Measurements from ENCODE around the gene SH2D2A.

SH2D2A gene

GRCh38 chr1:156846643-156847042 lies 30.0 kb upstream of the SH2D2A start:
- Histone ChIP-seq H3K27me3 (replicated peaks; ENCODE audit: control insufficient read depth, insufficient read depth, low read length) (peaks cover 54% of the 10 kb centered on the region), H3K36me3 (ENCODE audit: control insufficient read depth, insufficient read depth, low read length, severe bottlenecking) (no peaks in the 10 kb centered on the region), H3K4me1 (ENCODE audit: control insufficient read depth, insufficient read depth, low read length) (no peaks in the 10 kb centered on the region), H3K4me3 (ENCODE audit: low read length) (no peak overlapping the region), H3K9ac (ENCODE audit: low read length) (no peak overlapping the region), H3K9me3 (ENCODE audit: control insufficient read depth, low read length) (no peaks in the 10 kb centered on the region)
- DNase-seq (ENCODE audit: low read depth), result no peak

DNA sequence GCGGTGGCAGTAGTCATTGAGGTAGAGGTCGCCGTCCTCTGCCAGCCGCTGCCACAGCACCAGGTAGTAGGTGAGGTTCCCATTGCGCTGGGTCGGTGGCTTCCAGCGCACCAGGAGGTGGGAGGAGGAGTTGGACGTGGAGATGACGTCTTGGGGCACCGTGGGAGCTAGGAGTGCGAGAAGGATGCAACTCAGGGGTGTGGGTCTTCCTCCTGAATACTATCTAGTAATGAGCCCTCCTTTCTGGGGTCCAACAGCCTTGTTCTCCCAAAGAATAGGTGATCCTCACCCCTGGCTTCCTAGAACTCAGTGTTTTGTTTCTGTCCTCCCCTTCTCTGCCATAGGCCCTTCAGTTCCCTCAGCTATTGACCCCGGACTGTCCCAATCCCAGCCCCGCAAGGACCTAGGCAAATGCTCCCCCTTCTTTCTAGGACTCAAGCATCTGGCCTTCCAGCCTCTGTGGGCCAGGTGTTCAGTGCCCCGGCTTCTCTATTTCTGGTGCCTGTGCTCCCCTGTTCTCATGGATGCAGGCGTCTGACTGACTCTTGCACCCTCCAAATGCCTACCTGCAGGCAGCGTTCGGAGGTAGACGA lies 29.4 kb upstream of the SH2D2A start:
- Histone ChIP-seq H3K9me3 (ENCODE audit: control insufficient read depth, low read length) (no peaks in the 10 kb centered on the region), H3K4me3 (ENCODE audit: low read length) (no peak overlapping the region), H3K27me3 (replicated peaks; ENCODE audit: control insufficient read depth, insufficient read depth, low read length) (peaks cover 59% of the 10 kb centered on the region), H3K36me3 (ENCODE audit: control insufficient read depth, insufficient read depth, low read length, severe bottlenecking) (no peaks in the 10 kb centered on the region), H3K4me1 (ENCODE audit: control insufficient read depth, insufficient read depth, low read length) (no peaks in the 10 kb centered on the region), H3K9ac (ENCODE audit: low read length) (no peak overlapping the region)
- DNase-seq (ENCODE audit: low read depth), result no peak

DNA sequence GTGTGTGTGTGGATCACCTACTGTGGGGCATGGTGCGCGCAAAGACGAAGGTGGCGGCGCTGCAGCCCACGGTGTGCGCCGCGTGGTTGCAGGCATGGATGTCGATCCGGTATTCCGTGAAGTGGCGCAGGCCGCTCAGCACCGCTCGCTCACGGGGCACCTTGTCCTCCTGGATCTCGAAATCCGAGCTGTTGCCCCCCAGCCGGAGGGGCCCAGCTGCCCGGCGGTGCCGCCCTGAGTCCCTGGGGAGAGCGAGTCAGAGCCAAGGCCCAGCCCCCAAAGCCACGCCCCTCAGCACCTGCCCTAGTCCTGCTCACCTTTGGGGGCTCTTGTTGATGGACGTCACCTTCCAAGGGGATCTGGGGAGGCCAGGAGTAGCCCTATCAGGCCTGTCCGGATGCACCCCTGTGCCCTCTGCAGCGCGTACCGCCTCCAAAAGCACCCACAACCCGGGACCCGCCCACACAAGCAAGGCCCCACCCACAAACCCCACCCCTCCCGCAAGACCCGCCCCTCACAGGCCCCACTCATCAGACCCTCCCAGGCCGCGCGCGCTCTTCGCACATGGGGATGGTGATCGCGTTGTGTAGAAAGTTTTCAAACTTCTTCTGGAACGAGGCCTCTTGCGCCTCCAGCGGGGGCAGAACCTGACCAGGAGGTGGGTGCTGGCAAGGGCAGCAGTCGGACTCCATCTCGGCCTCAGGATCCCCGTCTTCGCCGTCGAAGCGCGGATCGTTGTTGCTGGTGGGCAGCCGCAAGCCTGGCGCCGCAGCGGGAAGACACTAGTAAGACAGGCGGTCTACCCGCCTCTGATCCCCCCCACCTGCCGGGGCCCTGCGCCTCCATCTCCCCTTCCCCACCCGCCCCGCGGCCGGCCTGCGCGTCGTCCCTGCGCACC lies 28.7 kb upstream of the SH2D2A start:
- Histone ChIP-seq H3K9me3 (ENCODE audit: control insufficient read depth, low read length) (no peaks in the 10 kb centered on the region), H3K36me3 (ENCODE audit: control insufficient read depth, insufficient read depth, low read length, severe bottlenecking) (no peaks in the 10 kb centered on the region), H3K9ac (ENCODE audit: low read length) (no peak overlapping the region), H3K4me1 (ENCODE audit: control insufficient read depth, insufficient read depth, low read length) (no peaks in the 10 kb centered on the region), H3K27me3 (replicated peaks; ENCODE audit: control insufficient read depth, insufficient read depth, low read length) (peaks cover 61% of the 10 kb centered on the region), H3K4me3 (ENCODE audit: low read length) (no peak overlapping the region)
- DNase-seq (ENCODE audit: low read depth), result no peak

DNA sequence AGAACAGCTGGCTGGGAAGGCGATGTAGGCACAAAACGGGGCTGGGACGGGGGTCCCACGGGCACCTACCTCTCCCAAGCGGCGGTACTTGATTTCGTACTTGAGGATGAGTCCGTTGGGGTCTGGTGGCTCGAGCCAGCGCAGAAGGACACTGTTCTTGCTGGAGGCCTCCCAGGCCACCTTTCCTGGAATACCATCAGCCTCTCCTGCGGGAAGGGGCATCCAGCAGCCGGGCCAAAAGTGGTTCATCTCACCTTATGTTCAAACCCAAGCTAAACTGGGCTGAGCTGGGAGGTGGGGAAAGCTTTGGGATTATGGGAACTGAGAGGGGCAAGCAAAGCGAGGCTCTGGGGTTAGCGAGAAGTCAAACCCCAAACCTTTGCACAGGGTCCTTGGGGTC lies 28.0 kb upstream of the SH2D2A start:
- Histone ChIP-seq H3K9me3 (ENCODE audit: control insufficient read depth, low read length) (no peaks in the 10 kb centered on the region), H3K9ac (ENCODE audit: low read length) (no peak overlapping the region), H3K4me3 (ENCODE audit: low read length) (no peak overlapping the region), H3K36me3 (ENCODE audit: control insufficient read depth, insufficient read depth, low read length, severe bottlenecking) (no peaks in the 10 kb centered on the region), H3K4me1 (ENCODE audit: control insufficient read depth, insufficient read depth, low read length) (no peaks in the 10 kb centered on the region), H3K27me3 (replicated peaks; ENCODE audit: control insufficient read depth, insufficient read depth, low read length) (peaks cover 63% of the 10 kb centered on the region)
- no peak for DNase-seq (ENCODE audit: low read depth)

GRCh38 chr1:156844102-156844501 lies 27.5 kb upstream of the SH2D2A start:
- peaks cover 69% of the 10 kb centered on the region for H3K27me3 ChIP-seq (replicated peaks; ENCODE audit: control insufficient read depth, insufficient read depth, low read length)
- no peaks in the 10 kb centered on the region for H3K4me1 ChIP-seq (ENCODE audit: control insufficient read depth, insufficient read depth, low read length)
- no peak overlapping the region for H3K4me3 ChIP-seq (ENCODE audit: low read length)
- no peaks in the 10 kb centered on the region for H3K9me3 ChIP-seq (ENCODE audit: control insufficient read depth, low read length)
- no peaks in the 10 kb centered on the region for H3K36me3 ChIP-seq (ENCODE audit: control insufficient read depth, insufficient read depth, low read length, severe bottlenecking)
- H3K9ac ChIP-seq (ENCODE audit: low read length), result no peak overlapping the region
- no peak for DNase-seq (ENCODE audit: low read depth)

- no peak overlapping the region for H3K9ac ChIP-seq (ENCODE audit: low read length)
These were observed 26.1 kb upstream of the SH2D2A start for GRCh38 chr1:156842618-156843300.

DNA sequence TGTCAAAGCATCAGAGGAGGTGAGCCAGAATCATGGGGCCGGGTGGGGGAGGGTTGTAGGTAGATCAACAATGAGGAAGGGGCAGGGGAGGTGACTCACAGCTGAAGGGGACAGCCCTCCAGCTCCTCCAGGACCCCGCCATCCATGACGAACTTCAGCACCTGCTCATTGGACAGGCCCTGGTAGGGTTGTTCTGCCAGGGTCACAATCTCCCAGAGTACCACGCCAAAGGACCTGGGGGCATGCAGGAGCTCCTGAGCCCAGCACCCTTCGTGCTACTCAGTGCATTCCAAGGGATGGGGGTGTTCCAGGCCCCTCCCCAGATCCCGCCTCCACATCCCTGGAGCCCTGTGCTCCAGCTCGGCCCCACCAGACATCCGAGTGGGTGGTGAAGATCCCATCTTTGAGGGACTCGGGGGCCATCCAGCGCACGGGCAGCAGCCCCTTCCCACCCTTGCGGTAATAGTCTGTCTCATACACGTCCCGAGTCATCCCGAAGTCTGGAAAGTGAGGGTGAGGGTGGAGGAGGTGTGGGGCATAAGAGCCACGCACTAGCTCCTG lies 24.7 kb upstream of the SH2D2A start:
- H3K9ac ChIP-seq (ENCODE audit: low read length), result no peak overlapping the region
- no peaks in the 10 kb centered on the region for H3K4me1 ChIP-seq (ENCODE audit: control insufficient read depth, insufficient read depth, low read length)
- no peaks in the 10 kb centered on the region for H3K9me3 ChIP-seq (ENCODE audit: control insufficient read depth, low read length)
- no peaks in the 10 kb centered on the region for H3K36me3 ChIP-seq (ENCODE audit: control insufficient read depth, insufficient read depth, low read length, severe bottlenecking)
- H3K4me3 ChIP-seq (ENCODE audit: low read length), result no peak overlapping the region
- no peak for DNase-seq (ENCODE audit: low read depth)
- peaks cover 52% of the 10 kb centered on the region for H3K27me3 ChIP-seq (replicated peaks; ENCODE audit: control insufficient read depth, insufficient read depth, low read length)

More at GRCh38 chr1:156842618-156843300, 26.1 kb upstream of the SH2D2A start:
- Histone ChIP-seq H3K9me3 (ENCODE audit: control insufficient read depth, low read length) (no peaks in the 10 kb centered on the region), H3K4me1 (ENCODE audit: control insufficient read depth, insufficient read depth, low read length) (no peaks in the 10 kb centered on the region), H3K36me3 (ENCODE audit: control insufficient read depth, insufficient read depth, low read length, severe bottlenecking) (no peaks in the 10 kb centered on the region), H3K27me3 (replicated peaks; ENCODE audit: control insufficient read depth, insufficient read depth, low read length) (peaks cover 60% of the 10 kb centered on the region), H3K4me3 (ENCODE audit: low read length) (no peak overlapping the region)
- no peak for DNase-seq (ENCODE audit: low read depth)

DNA sequence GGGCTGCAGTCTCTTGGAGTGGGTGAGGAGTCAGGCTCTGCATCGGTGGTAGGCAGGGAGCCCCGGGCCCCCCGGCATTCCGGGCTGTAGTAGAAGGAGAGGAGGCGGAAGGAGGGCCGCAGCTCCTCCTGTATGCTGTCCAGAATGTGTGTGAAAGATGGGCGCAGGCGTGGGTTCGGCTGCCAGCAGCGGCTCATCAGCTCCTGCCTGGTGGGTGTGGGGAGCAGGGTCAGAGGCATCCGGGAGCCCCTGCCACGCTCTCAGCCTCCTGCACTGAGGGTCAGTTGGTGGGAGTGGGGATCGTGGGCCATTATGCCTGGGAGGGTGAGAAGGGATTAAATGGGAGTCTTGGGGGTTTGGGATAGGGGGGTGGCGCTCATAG lies 24.2 kb upstream of the SH2D2A start:
- no peak overlapping the region for H3K9ac ChIP-seq (ENCODE audit: low read length)
- no peaks in the 10 kb centered on the region for H3K36me3 ChIP-seq (ENCODE audit: control insufficient read depth, insufficient read depth, low read length, severe bottlenecking)
- no peaks in the 10 kb centered on the region for H3K4me1 ChIP-seq (ENCODE audit: control insufficient read depth, insufficient read depth, low read length)
- no peak overlapping the region for H3K4me3 ChIP-seq (ENCODE audit: low read length)
- DNase-seq (ENCODE audit: low read depth), result no peak
- peaks cover 49% of the 10 kb centered on the region for H3K27me3 ChIP-seq (replicated peaks; ENCODE audit: control insufficient read depth, insufficient read depth, low read length)
- H3K9me3 ChIP-seq (ENCODE audit: control insufficient read depth, low read length), result no peaks in the 10 kb centered on the region

DNA sequence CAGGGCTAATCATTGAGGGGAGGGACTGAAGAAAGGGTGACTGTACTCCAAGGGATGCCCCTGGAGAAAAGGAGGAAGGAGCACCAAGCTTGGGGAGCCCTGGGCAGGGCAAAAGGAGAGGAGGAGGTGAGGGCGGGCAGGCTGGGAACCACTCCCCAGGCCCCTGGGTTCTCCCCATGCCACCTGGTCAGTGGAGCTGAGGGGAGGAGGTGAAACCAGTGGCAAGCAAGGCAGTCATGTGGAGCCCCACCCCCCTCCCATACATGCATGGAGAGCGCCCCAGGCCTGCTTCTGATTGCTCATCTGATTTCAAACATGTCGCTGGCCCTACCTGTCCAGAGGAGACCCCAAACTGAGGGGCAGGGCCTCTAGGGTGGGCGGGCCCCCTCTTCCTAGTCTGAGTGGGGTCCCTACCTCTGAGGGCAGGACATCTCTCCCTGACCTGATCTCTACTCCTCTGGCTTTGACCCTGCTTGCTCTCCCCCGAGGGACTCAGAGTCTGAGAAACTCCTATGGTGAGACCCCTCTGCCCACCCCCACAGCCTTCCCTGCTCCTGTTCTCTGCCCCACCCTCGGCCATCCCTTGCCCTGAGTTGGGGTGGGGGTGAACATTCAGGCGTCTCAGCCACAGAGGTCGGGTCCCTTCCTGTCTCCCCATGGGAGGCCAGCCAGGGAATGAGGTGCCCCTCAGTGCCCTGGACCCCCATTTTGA lies 23.7 kb upstream of the SH2D2A start:
- DNase-seq (ENCODE audit: low read depth), result no peak
- H3K9ac ChIP-seq (ENCODE audit: low read length), result no peak overlapping the region
- H3K4me1 ChIP-seq (ENCODE audit: control insufficient read depth, insufficient read depth, low read length), result no peaks in the 10 kb centered on the region
- no peak overlapping the region for H3K4me3 ChIP-seq (ENCODE audit: low read length)
- no peaks in the 10 kb centered on the region for H3K9me3 ChIP-seq (ENCODE audit: control insufficient read depth, low read length)
- H3K27me3 ChIP-seq (replicated peaks; ENCODE audit: control insufficient read depth, insufficient read depth, low read length), result peaks cover 51% of the 10 kb centered on the region
- no peaks in the 10 kb centered on the region for H3K36me3 ChIP-seq (ENCODE audit: control insufficient read depth, insufficient read depth, low read length, severe bottlenecking)

DNA sequence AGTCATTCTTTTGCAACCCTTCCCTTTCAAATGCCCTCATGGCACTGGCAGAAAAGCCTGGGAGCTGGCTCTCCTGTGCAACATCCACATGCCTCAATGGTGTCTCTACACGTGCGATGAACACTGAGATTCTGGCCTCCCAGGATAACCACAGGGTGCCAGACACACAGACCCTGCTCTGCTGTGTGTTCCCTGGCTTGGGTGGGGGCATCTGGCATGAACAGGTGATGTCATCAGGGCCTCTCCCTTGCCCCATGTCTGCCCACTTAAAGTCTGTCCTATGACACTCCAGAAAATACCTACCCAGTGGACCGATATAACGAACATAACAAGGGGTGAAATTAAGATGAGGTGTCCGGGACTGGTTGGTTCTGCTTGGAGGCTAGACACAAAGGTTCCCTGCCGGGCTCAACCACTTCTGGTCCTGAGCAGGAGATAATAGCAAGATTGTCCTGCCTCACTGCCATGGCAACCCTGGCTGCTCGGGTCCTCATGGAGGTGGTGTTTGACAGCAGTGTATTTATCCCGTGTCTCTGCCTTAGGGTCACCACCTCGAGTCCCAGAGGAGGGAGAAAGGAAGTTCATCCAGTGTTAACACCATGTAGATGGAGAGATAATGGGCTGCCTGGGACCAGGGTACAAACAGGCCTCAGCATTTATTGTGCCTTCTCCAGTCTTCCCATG lies 22.9 kb upstream of the SH2D2A start:
- Histone ChIP-seq H3K27me3 (replicated peaks; ENCODE audit: control insufficient read depth, insufficient read depth, low read length) (peaks cover 44% of the 10 kb centered on the region), H3K9me3 (ENCODE audit: control insufficient read depth, low read length) (no peaks in the 10 kb centered on the region), H3K36me3 (ENCODE audit: control insufficient read depth, insufficient read depth, low read length, severe bottlenecking) (no peaks in the 10 kb centered on the region), H3K9ac (ENCODE audit: low read length) (no peak overlapping the region), H3K4me3 (ENCODE audit: low read length) (no peak overlapping the region), H3K4me1 (ENCODE audit: control insufficient read depth, insufficient read depth, low read length) (no peaks in the 10 kb centered on the region)
- no peak for DNase-seq (ENCODE audit: low read depth)

Measured in adipocyte (in vitro differentiated cells).